ENCODE data around the gene SMPD2. TPM values are rescaled to one million over a fixed set of nuclear protein-coding genes. Genes with fewer than 3 reads are reported as not detected.
A peak's percentile ranks its signal among the peaks of the same experiment; 100 is the strongest.

The SMPD2 gene
- polyA plus RNA-seq, 1 experiment, result 4.5 TPM

GRCh38 chr6:109454496-109455436 is 14.2 kb downstream of the SMPD2 start:
- Histone ChIP-seq H3K27ac (ENCODE audit: low read depth, low read length) (peak overlapping the region; percentile 39), H3K9me3 (ENCODE audit: control insufficient read depth, insufficient read depth, low read length) (no peaks in the 10 kb centered on the region; the same call in 1 of the 2 replicates), H3K27me3 (ENCODE audit: control insufficient read depth, insufficient read depth, low read length) (no peaks in the 10 kb centered on the region), H3K4me3 (ENCODE audit: low read depth, low read length) (peak overlapping the region; percentile 91)
- no peak for TF ChIP-seq CTCF (IDR thresholded peaks at IDR 0.05; ENCODE audit: low read depth, low read length)
- POLR2A ChIA-PET, result interaction anchor here (0.6 to 1.4 kb wide), 2 partner anchors 11 to 14 kb away, joined by 4 read pairs; partner anchors contain the start of genes PPIL6 and SMPD2
- DNase-seq (ENCODE audit: low read depth, low spot score), result no peak
- CTCF ChIA-PET, result interaction anchor here (0.7 to 1.2 kb wide), 2 partner anchors 14 to 267 kb away, joined by 4 to 7 read pairs; no protein-coding TSS in a partner anchor

- Histone ChIP-seq H3K27me3 (ENCODE audit: control insufficient read depth, insufficient read depth, low read length) (no peaks in the 10 kb centered on the region), H3K27ac (ENCODE audit: low read depth, low read length) (peak within 1 kb of the TSS; percentile 39)
These were observed 15.1 kb downstream of the SMPD2 start, which contains the start of gene MICAL1 for GRCh38 chr6:109455437-109456110. Gene MICAL1 (minus strand): TSS chr6:109455772. CDS start chr6:109454196, 1,576 bp downstream.

GRCh38 chr6:109456111-109456583 is 15.6 kb downstream of the SMPD2 start:
- DNase-seq (ENCODE audit: low read depth, low spot score), result no peak
- Histone ChIP-seq H3K27ac (ENCODE audit: low read depth, low read length) (no peak overlapping the region), H3K4me3 (ENCODE audit: low read depth, low read length) (peak overlapping the region; percentile 91), H3K9me3 (ENCODE audit: control insufficient read depth, insufficient read depth, low read length) (no peaks in the 10 kb centered on the region; the same call in 1 of the 2 replicates), H3K27me3 (ENCODE audit: control insufficient read depth, insufficient read depth, low read length) (no peaks in the 10 kb centered on the region)
- POLR2A ChIA-PET, result interaction anchor here (1.5 kb wide), 1 partner anchor 13 kb away, joined by 3 read pairs; no protein-coding TSS in a partner anchor
- TF ChIP-seq CTCF (IDR thresholded peaks at IDR 0.05; ENCODE audit: low read depth, low read length), result no peak
- CTCF ChIA-PET, result interaction anchor here (0.6 to 1.5 kb wide), 3 partner anchors 15 to 269 kb away, joined by 3 to 4 read pairs (median 4); partner anchors contain the start of gene SMPD2

More at GRCh38 chr6:109455437-109456110, 15.1 kb downstream of the SMPD2 start, which contains the start of gene MICAL1:
- Histone ChIP-seq H3K9me3 (ENCODE audit: control insufficient read depth, insufficient read depth, low read length) (no peaks in the 10 kb centered on the region; the same call in 1 of the 2 replicates), H3K4me3 (ENCODE audit: low read depth, low read length) (peak within 1 kb of the TSS; percentile 91)
- ChIA-PET POLR2A (interaction anchor here (1.4 to 1.5 kb wide), 2 partner anchors 13 to 15 kb away, joined by 3 to 4 read pairs; partner anchors contain the start of genes PPIL6 and SMPD2), CTCF (interaction anchor here (0.6 to 1.5 kb wide), 4 partner anchors 13 to 268 kb away, joined by 3 to 7 read pairs (median 4); partner anchors contain the start of gene SMPD2)
- TF ChIP-seq CTCF (IDR thresholded peaks at IDR 0.05; ENCODE audit: low read depth, low read length), result peak; percentile 42
- no peak for DNase-seq (ENCODE audit: low read depth, low spot score)

GRCh38 chr6:109456710-109457561 is 16.4 kb downstream of the SMPD2 start:
- ChIA-PET POLR2A (interaction anchor here (1.5 kb wide), 1 partner anchor 14 kb away, joined by 3 read pairs; no protein-coding TSS in a partner anchor), CTCF (interaction anchor here (1.5 kb wide), 1 partner anchor 20 kb away, joined by 3 read pairs; no protein-coding TSS in a partner anchor)
- no peak for DNase-seq (ENCODE audit: low read depth, low spot score)
- no peaks in the 10 kb centered on the region; the same call in 1 of the 2 replicates for H3K9me3 ChIP-seq (ENCODE audit: control insufficient read depth, insufficient read depth, low read length)
- no peak overlapping the region for H3K27ac ChIP-seq (ENCODE audit: low read depth, low read length)
- no peaks in the 10 kb centered on the region for H3K27me3 ChIP-seq (ENCODE audit: control insufficient read depth, insufficient read depth, low read length)
- TF ChIP-seq CTCF (IDR thresholded peaks at IDR 0.05; ENCODE audit: low read depth, low read length), result no peak
- H3K4me3 ChIP-seq (ENCODE audit: low read depth, low read length), result peak overlapping the region; percentile 91
